CD14-positive monocyte (primary cell): ENCODE results near the gene SPATA2. TPM values are rescaled to one million over a fixed set of nuclear protein-coding genes. Genes with fewer than 3 reads are reported as not detected.

Experiments used
- DNase-seq, 3 donors: peaks; one replicate each; pipeline ENCODE4 v3.0.0-alpha.2; 2011 to 2022
- H2AFZ ChIP-seq: 2 replicates; pipeline ENCODE4 v1.6.0; 2012; ENCODE audit warnings: mild to moderate bottlenecking, low read depth, low read length, inconsistent platforms; ENCODE audit not compliant: insufficient read depth, poor library complexity, severe bottlenecking
- H3K27ac ChIP-seq, 2 donors: 1 replicate in 1 of 2; 2 replicates in 1 of 2; pipeline ENCODE4 v1.5.1; 2012 to 2013; ENCODE audit warnings: low read length in 2 of 2, control low read depth in 1 of 2, inconsistent platforms in 1 of 2, low read depth in 1 of 2, mild to moderate bottlenecking in 1 of 2
- H3K27me3 ChIP-seq, 2 donors: one replicate each; pipeline versions ENCODE4 v1.6.0 to v1.6.1; 2011 to 2013; ENCODE audit warnings: low read length in 2 of 2; ENCODE audit not compliant: control insufficient read depth in 2 of 2, insufficient read depth in 2 of 2
- H3K36me3 ChIP-seq, 2 donors: replicated peaks in 1 of 2; 1 replicate in 1 of 2; 2 replicates in 1 of 2; pipeline versions ENCODE4 v1.5.1 to v1.6.1; 2012 to 2013; ENCODE audit warnings: low read length in 2 of 2, control low read depth in 1 of 2, inconsistent platforms in 1 of 2, mild to moderate bottlenecking in 1 of 2; ENCODE audit not compliant: insufficient read depth in 2 of 2, control insufficient read depth in 1 of 2
- H3K4me1 ChIP-seq, 2 donors: 1 replicate in 1 of 2; 2 replicates in 1 of 2; pipeline versions ENCODE4 v1.5.1 to v1.6.1; 2012 to 2013; ENCODE audit warnings: low read length in 2 of 2, control low read depth in 1 of 2, inconsistent platforms in 1 of 2, mild to moderate bottlenecking in 1 of 2, moderate library complexity in 1 of 2; ENCODE audit not compliant: insufficient read depth in 2 of 2, control insufficient read depth in 1 of 2
- H3K4me2 ChIP-seq: replicated peaks from 2 replicates; pipeline ENCODE3; 2012; ENCODE audit warnings: low read length, moderate library complexity, mild to moderate bottlenecking; ENCODE audit not compliant: poor library complexity, severe bottlenecking; ENCODE audit errors: extremely low read depth
- H3K4me3 ChIP-seq, 3 experiments: fragments of 200-600 bp in 1 of 3; sonication (generic) in 1 of 3; replicated peaks in 1 of 3; 1 replicate in 2 of 3; 2 replicates in 1 of 3; pipeline ENCODE4 v1.5.1; 2011 to 2013; ENCODE audit warnings: low read length in 3 of 3, mild to moderate bottlenecking in 3 of 3, control low read depth in 2 of 3, low read depth in 2 of 3, inconsistent platforms in 1 of 3, moderate library complexity in 1 of 3
- H3K79me2 ChIP-seq: 2 replicates; pipeline ENCODE4 v1.6.0; 2012; ENCODE audit warnings: mild to moderate bottlenecking, control low read depth, inconsistent platforms, low read length, moderate library complexity; ENCODE audit not compliant: insufficient read depth
- H3K9ac ChIP-seq: 2 replicates; pipeline ENCODE4 v1.6.0; 2017; ENCODE audit warnings: low read length, mild to moderate bottlenecking; ENCODE audit not compliant: insufficient read depth, poor library complexity, severe bottlenecking
- H3K9me3 ChIP-seq, 2 donors: replicated peaks in 1 of 2; 1 replicate in 1 of 2; 2 replicates in 1 of 2; pipeline versions ENCODE4 v1.5.1 to v1.6.1; 2012 to 2013; ENCODE audit warnings: low read length in 2 of 2, control low read depth in 1 of 2; ENCODE audit not compliant: control insufficient read depth in 1 of 2, insufficient read depth in 1 of 2
- H4K20me1 ChIP-seq: 2 replicates; pipeline ENCODE4 v1.6.0; 2012; ENCODE audit warnings: mild to moderate bottlenecking, low read length, control low read depth, moderate library complexity; ENCODE audit not compliant: insufficient read depth
- H3K27ac Mint-ChIP-seq, 7 donors: one replicate each; pipeline ENCODE4 v1.8.0; 2020; ENCODE audit warnings: mild to moderate bottlenecking in 7 of 7, mixed read lengths in 7 of 7, moderate library complexity in 6 of 7, inconsistent platforms in 2 of 7
- H3K27me3 Mint-ChIP-seq, 3 donors: one replicate each; pipeline ENCODE4 v1.8.0; 2021 to 2022; ENCODE audit warnings: low read depth in 3 of 3, mild to moderate bottlenecking in 3 of 3, mixed read lengths in 3 of 3, moderate library complexity in 3 of 3, inconsistent platforms in 1 of 3
- H3K36me3 Mint-ChIP-seq, 2 donors: one replicate each; pipeline ENCODE4 v1.8.0; 2020; ENCODE audit warnings: mixed read lengths in 2 of 2, inconsistent platforms in 1 of 2, mild to moderate bottlenecking in 1 of 2
- H3K4me1 Mint-ChIP-seq: one replicate; pipeline ENCODE4 v1.8.0; 2020; ENCODE audit warnings: mild to moderate bottlenecking, mixed read lengths
- H3K4me3 Mint-ChIP-seq, 2 donors: one replicate each; pipeline ENCODE4 v1.8.0; 2020; ENCODE audit warnings: mild to moderate bottlenecking in 2 of 2, mixed read lengths in 2 of 2, moderate library complexity in 1 of 2
- H3K9me3 Mint-ChIP-seq, 7 donors: one replicate each; pipeline ENCODE4 v1.8.0; 2020 to 2022; ENCODE audit warnings: mixed read lengths in 7 of 7, mild to moderate bottlenecking in 6 of 7, moderate library complexity in 6 of 7, inconsistent platforms in 2 of 7
- CTCF ChIP-seq: fragments of 200-600 bp; IDR thresholded peaks from one replicate; pipeline ENCODE4 v1.8.0; 2022; ENCODE audit warnings: antibody characterized with exemption, mild to moderate bottlenecking
- WGBS: methylation state at CpG from one replicate; pipeline ENCODE4 v1.1.5; 2013; ENCODE audit warnings: missing lambda C conversion rate; ENCODE audit not compliant: insufficient coverage; 5-methylcytosine and 5-hydroxymethylcytosine counted together
- intact Hi-C, 2 donors: fragments of 100-400 bp; cut with micrococcal nuclease; formaldehyde crosslinking; loops; one replicate each; pipeline versions ENCODE4 v1.15.0 to v1.15.1; 2023
- polyA plus RNA-seq, 3 donors: library from polyadenylated mRNA; depleted of rRNA in 1 of 3; unstranded in 2 of 3; stranded (reverse) in 1 of 3; fragments of 300-500 nt in 2 of 3; fragments of >200 nt in 1 of 3; fragmentation: Illumina TruSeq in 2 of 3; gene quantifications; 1 replicate in 2 of 3; 2 replicates in 1 of 3; pipeline ENCODE4 v1.2.3, GENCODE V29; 2012 to 2021

The SPATA2 gene
- polyA plus RNA-seq, 3 donors = 1.9 to 13.3 (median 3.9) TPM

- peaks cover 60 to 71% of the 10 kb centered on the region in 2 donors for H3K36me3 ChIP-seq
- intact Hi-C loops = no loop called here
- no peak overlapping the region for H3K27ac Mint-ChIP-seq
These were observed 10.7 kb downstream of the SPATA2 start for GRCh38 chr20:49904440-49905214.

GRCh38 chr20:49901588-49901987 is 13.7 kb downstream of the SPATA2 start:
- H3K36me3 Mint-ChIP-seq = peaks cover 36 to 41% of the 10 kb centered on the region in 2 donors
- Histone ChIP-seq H3K4me2 (no peak overlapping the region), H2AFZ (no peak overlapping the region), H3K4me3 (no peak overlapping the region), H4K20me1 (peaks cover 4% of the 10 kb centered on the region), H3K79me2 (no peaks in the 10 kb centered on the region), H3K36me3 (peaks cover 35 to 41% of the 10 kb centered on the region in 2 donors), H3K9ac (no peak overlapping the region), H3K4me1 (peaks cover 13 to 22% of the 10 kb centered on the region in 2 donors), H3K27me3 (no peaks in the 10 kb centered on the region), H3K27ac (no peak overlapping the region), H3K9me3 (no peaks in the 10 kb centered on the region)
- WGBS = 90% methylated on average over 4 of the region's 5 CpGs
- H3K4me1 Mint-ChIP-seq = peaks cover 27% of the 10 kb centered on the region
- no peaks in the 10 kb centered on the region for H3K27me3 Mint-ChIP-seq
- H3K4me3 Mint-ChIP-seq = no peak overlapping the region
- intact Hi-C loops = no loop called here
- H3K27ac Mint-ChIP-seq = peak overlapping the region in 1 of 7 donors; percentile 31
- peaks cover 0 to 3% (median 0%) of the 10 kb centered on the region in 7 donors for H3K9me3 Mint-ChIP-seq
- DNase-seq = no peak
- no peak for TF ChIP-seq CTCF

More at GRCh38 chr20:49904440-49905214, 10.7 kb downstream of the SPATA2 start:
- peaks cover 0 to 3% (median 0%) of the 10 kb centered on the region in 7 donors for H3K9me3 Mint-ChIP-seq
- Histone ChIP-seq H3K9me3 (no peaks in the 10 kb centered on the region), H3K4me3 (no peak overlapping the region), H3K27ac (no peak overlapping the region), H3K79me2 (peaks cover 17% of the 10 kb centered on the region), H2AFZ (no peak overlapping the region), H3K4me1 (no peaks in the 10 kb centered on the region), H3K9ac (no peak overlapping the region), H4K20me1 (peaks cover 10% of the 10 kb centered on the region), H3K27me3 (no peaks in the 10 kb centered on the region), H3K4me2 (no peak overlapping the region)
- H3K27me3 Mint-ChIP-seq = no peaks in the 10 kb centered on the region
- peaks cover 5% of the 10 kb centered on the region for H3K4me1 Mint-ChIP-seq
- peaks cover 59 to 69% of the 10 kb centered on the region in 2 donors for H3K36me3 Mint-ChIP-seq
- DNase-seq = no peak
- WGBS = 98% methylated on average over 6 of the region's 17 CpGs
- no peak for TF ChIP-seq CTCF
- no peak overlapping the region for H3K4me3 Mint-ChIP-seq
